IPS-18a (cell line): Measurements from ENCODE around the gene DGUOK.
A peak's percentile ranks its signal among the peaks of the same experiment; 100 is the strongest.

ENCODE experiments used
- H3K27ac ChIP-seq: one replicate; pipeline ENCODE4 v1.5.1; 2013; ENCODE audit warnings: low read length
- H3K27me3 ChIP-seq: one replicate; pipeline ENCODE4 v1.6.1; 2013; ENCODE audit warnings: mild to moderate bottlenecking, low read length; ENCODE audit not compliant: control insufficient read depth, insufficient read depth
- H3K36me3 ChIP-seq: one replicate; pipeline ENCODE4 v1.6.1; 2013; ENCODE audit warnings: low read depth, low read length; ENCODE audit not compliant: control insufficient read depth
- H3K4me1 ChIP-seq: one replicate; pipeline ENCODE4 v1.6.1; 2013; ENCODE audit warnings: low read depth, low read length; ENCODE audit not compliant: control insufficient read depth
- H3K4me3 ChIP-seq: one replicate; pipeline ENCODE4 v1.5.1; 2013; ENCODE audit warnings: low read length
- H3K9ac ChIP-seq: one replicate; pipeline ENCODE4 v1.6.1; 2013; ENCODE audit warnings: mild to moderate bottlenecking, low read length, moderate library complexity
- H3K9me3 ChIP-seq: one replicate; pipeline ENCODE4 v1.6.1; 2013; ENCODE audit warnings: low read depth, low read length; ENCODE audit not compliant: control insufficient read depth

The DGUOK gene

DNA sequence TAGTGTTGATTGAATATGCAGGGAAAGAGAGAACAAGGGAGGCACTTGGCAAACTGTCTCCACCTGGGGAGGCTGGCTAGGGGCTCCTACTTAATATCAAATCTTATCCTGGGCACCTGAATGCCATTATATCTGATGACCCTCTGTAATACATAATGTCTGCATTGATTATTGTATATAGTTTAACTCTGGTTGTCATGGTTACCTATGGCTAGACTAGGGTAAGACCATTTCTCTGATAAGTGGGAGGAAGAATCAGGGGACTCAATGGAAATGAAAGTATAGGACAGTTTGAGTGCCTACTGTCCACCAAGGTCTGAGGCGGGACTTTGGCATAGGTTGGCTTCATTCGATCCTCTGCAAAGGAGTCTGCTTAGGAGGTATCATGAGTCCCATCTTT lies 50.8 kb downstream of the DGUOK start:
- Histone ChIP-seq H3K4me1 (peaks cover 10% of the 10 kb centered on the region), H3K4me3 (no peak overlapping the region), H3K27me3 (peaks cover 34% of the 10 kb centered on the region), H3K36me3 (no peaks in the 10 kb centered on the region), H3K9ac (no peak overlapping the region), H3K27ac (no peak overlapping the region), H3K9me3 (no peaks in the 10 kb centered on the region)

- no peak overlapping the region for H3K27ac ChIP-seq
- H3K4me3 ChIP-seq = no peak overlapping the region
- peaks cover 49% of the 10 kb centered on the region for H3K27me3 ChIP-seq
Observed at GRCh38 chr2:73979021-73979420, 52.3 kb downstream of the DGUOK start.

DNA sequence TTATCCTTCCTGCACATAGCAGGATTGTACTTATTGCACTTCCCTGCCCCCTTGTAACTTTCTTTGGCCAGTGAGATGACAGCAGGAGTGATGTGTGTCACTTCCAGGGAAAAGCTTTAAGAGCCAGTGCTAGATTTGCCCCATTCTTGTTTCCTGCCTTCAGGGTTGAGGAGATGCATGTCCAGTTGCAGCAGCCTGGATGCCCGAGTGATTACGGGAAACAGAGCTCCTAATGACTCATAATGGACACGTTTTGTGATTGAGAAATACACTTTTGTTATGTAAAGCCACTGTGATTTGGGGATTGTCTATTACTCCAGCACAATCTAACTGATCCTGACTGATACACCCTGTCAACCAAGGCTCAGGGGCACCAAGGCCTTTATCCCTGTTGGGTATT lies 53.0 kb downstream of the DGUOK start:
- Histone ChIP-seq H3K27me3 (peaks cover 51% of the 10 kb centered on the region), H3K4me1 (peaks cover 10% of the 10 kb centered on the region), H3K36me3 (no peaks in the 10 kb centered on the region), H3K27ac (no peak overlapping the region), H3K9me3 (no peaks in the 10 kb centered on the region), H3K4me3 (no peak overlapping the region), H3K9ac (no peak overlapping the region)

More at GRCh38 chr2:73979021-73979420, 52.3 kb downstream of the DGUOK start:
- Histone ChIP-seq H3K9me3 (no peaks in the 10 kb centered on the region), H3K4me1 (peaks cover 10% of the 10 kb centered on the region), H3K36me3 (no peaks in the 10 kb centered on the region), H3K9ac (no peak overlapping the region)

GRCh38 chr2:73980566-73980965 lies 53.9 kb downstream of the DGUOK start:
- Histone ChIP-seq H3K9me3 (no peaks in the 10 kb centered on the region), H3K27ac (no peak overlapping the region), H3K4me1 (peaks cover 10% of the 10 kb centered on the region), H3K27me3 (peaks cover 51% of the 10 kb centered on the region), H3K36me3 (no peaks in the 10 kb centered on the region), H3K4me3 (peak overlapping the region; percentile 50), H3K9ac (peak overlapping the region; percentile 22)

DNA sequence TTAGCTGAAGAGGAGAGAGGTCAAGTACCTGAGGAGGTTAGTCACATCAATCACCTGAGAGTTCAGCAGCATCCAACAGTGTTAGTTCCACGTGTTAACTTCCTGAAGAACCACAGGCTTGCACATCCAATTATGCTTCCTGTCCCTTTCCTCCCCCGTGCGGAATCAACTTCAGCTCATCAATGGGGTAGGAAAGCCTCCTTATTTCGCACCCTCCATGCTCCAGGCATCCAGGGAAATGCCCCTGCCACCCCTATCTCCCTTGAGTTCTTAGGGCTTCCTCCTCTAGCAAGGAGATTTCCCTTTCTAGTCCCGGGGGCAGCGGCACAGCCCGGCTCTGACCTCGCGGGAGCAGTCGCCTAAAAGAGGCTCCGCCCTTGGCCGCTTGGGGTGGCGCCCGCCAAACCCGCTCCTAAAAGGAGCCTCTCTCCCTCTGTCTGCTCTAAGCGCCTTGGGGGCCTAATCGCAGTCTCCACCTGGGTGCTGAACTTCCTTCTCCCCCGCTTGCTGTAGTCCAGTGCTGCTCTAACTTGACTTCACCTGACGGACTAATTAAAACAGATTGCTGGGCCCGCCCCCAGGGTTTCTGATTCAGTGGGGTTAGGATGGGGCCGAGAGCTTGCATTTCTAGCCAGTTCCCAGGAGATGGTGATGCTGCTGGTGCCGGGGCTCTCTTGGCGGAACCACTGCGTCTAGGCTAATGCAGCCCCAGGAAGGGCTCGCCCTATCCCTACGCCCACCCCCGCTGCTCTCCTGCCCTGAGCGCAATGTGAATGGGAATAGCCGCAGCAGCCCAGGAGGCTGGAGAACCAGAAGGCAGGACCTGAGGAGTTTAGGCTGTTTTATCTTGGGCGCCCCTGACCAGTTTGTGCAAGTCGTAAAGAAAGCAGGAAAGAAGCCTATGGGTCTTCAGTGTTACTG lies 54.7 kb downstream of the DGUOK start:
- Histone ChIP-seq H3K27me3 (peaks cover 51% of the 10 kb centered on the region), H3K36me3 (no peaks in the 10 kb centered on the region), H3K27ac (no peak overlapping the region), H3K9ac (peak overlapping the region; percentile 22), H3K4me1 (peaks cover 17% of the 10 kb centered on the region), H3K4me3 (peak overlapping the region; percentile 50), H3K9me3 (no peaks in the 10 kb centered on the region)

DNA sequence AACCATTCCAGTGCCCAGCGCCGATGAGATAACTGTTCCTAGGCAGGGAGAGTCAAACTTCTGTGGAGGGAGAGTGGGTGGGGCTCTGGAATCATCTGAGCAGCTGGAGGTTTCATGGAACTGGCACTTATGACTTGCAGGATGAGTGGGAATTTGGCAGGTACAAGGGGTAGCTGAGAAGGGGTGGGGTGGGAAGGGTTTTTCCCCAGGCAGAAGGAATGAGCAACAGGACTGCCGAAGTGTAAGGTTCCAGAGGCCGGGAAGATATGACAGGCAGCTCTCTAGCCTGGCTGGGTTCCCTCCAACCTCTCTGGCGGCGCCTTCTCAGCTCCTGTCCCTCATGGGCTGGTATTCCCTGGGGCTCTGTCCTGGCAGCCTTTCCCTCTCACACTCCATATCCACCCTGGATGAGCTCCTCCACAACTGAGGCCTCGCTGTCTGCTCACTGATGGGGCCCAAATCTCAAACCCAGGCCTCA lies 55.5 kb downstream of the DGUOK start:
- H3K4me1 ChIP-seq = peaks cover 17% of the 10 kb centered on the region
- peaks cover 51% of the 10 kb centered on the region for H3K27me3 ChIP-seq

DNA sequence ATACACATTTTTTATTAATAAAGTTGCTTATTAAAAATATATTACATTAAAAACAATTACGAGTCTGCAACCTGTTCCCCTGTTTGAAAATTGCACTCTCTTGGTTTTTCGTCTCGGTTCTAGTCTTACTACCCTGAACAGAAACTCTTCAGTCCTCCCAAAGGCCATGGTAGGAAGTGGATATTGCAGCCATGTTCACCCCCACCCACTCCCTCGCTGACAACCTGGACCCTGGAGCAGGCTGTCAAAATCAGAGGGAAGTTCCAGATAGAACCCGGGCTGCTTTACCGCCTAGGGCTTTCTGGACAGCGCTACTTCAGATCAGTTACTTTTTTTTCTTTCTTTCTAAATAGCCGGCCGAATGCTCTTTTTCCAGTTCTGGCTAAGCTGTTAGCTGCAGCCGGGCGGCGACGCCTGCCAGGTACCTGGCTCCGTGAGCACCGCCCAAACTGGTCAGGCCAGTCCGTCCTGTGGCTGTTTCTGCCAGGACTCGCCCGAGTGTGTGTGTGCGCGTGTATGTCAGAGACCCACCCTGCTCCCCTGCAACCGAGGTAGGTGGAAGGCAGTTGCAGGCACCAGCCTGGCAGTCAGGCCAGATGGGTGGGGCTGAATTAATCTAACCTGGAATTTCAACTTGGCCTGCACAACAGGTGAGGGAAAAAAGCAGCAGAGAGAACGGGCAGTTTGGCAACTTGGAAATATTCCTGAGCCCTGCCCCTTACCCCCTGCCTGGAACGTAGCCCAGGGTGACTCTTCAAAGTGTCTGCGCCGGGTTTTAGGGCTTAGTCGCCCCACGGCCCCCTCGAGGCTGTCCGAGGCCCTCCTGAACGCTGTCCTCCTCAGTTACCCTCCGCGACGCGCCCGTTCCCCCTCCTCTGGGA lies 56.9 kb downstream of the DGUOK start:
- peaks cover 27% of the 10 kb centered on the region for H3K4me1 ChIP-seq
- peak overlapping the region; percentile 69 for H3K4me3 ChIP-seq
- no peak overlapping the region for H3K27ac ChIP-seq
- peak overlapping the region; percentile 75 for H3K9ac ChIP-seq
- H3K9me3 ChIP-seq = no peaks in the 10 kb centered on the region
- no peaks in the 10 kb centered on the region for H3K36me3 ChIP-seq
- peaks cover 51% of the 10 kb centered on the region for H3K27me3 ChIP-seq

More for the DNA sequence above, 55.5 kb downstream of the DGUOK start:
- Histone ChIP-seq H3K4me3 (peak overlapping the region; percentile 50), H3K9me3 (no peaks in the 10 kb centered on the region), H3K9ac (no peak overlapping the region), H3K36me3 (no peaks in the 10 kb centered on the region), H3K27ac (no peak overlapping the region)

- Histone ChIP-seq H3K27ac (no peak within 1 kb of the TSS), H3K4me3 (peak within 1 kb of the TSS; percentile 74), H3K27me3 (peaks cover 48% of the 10 kb centered on the region), H3K9ac (peak within 1 kb of the TSS; percentile 76), H3K9me3 (no peaks in the 10 kb centered on the region), H3K36me3 (no peaks in the 10 kb centered on the region), H3K4me1 (peaks cover 30% of the 10 kb centered on the region)
Observed at GRCh38 chr2:73984203-73984921, 57.7 kb downstream of the DGUOK start, which contains the start of gene TET3. TET3 (plus strand) TSS chr2:73984910; CDS start chr2:73986404, 1,494 bp downstream.

DNA sequence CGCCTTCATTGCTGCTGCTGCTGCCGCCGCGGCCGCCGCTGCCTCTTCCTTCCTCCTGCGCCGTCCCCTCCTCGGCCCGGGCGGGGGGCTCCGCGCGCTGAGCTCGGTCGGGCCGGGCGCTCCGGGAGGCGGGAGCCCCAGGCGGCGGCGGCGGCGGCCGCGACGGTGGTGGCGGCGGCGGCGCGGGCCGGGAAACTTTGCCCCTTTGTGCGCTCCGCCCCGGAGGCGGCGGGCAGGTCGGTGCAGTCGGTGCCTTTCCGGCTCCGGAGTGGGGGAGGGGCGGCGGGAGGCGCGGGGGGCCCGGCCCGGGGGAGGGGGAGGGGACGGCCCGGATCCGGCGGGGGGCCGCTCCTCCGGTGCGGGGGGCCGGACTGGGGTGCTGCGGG lies 58.2 kb downstream of the DGUOK start:
- no peaks in the 10 kb centered on the region for H3K9me3 ChIP-seq
- H3K9ac ChIP-seq = no peak overlapping the region
- H3K4me3 ChIP-seq = no peak overlapping the region
- H3K27ac ChIP-seq = no peak overlapping the region
- H3K36me3 ChIP-seq = no peaks in the 10 kb centered on the region
- H3K27me3 ChIP-seq = peaks cover 43% of the 10 kb centered on the region
- peaks cover 30% of the 10 kb centered on the region for H3K4me1 ChIP-seq

- peaks cover 30% of the 10 kb centered on the region for H3K4me1 ChIP-seq
- peaks cover 6% of the 10 kb centered on the region for H3K36me3 ChIP-seq
- H3K9ac ChIP-seq = peak overlapping the region; percentile 76
- H3K4me3 ChIP-seq = peak overlapping the region; percentile 74
- no peak overlapping the region for H3K27ac ChIP-seq
- no peaks in the 10 kb centered on the region for H3K9me3 ChIP-seq
- peaks cover 37% of the 10 kb centered on the region for H3K27me3 ChIP-seq
Observed at GRCh38 chr2:73985308-73986084, 58.8 kb downstream of the DGUOK start.
